Measurements from ENCODE around the gene DGKQ.

DNA sequence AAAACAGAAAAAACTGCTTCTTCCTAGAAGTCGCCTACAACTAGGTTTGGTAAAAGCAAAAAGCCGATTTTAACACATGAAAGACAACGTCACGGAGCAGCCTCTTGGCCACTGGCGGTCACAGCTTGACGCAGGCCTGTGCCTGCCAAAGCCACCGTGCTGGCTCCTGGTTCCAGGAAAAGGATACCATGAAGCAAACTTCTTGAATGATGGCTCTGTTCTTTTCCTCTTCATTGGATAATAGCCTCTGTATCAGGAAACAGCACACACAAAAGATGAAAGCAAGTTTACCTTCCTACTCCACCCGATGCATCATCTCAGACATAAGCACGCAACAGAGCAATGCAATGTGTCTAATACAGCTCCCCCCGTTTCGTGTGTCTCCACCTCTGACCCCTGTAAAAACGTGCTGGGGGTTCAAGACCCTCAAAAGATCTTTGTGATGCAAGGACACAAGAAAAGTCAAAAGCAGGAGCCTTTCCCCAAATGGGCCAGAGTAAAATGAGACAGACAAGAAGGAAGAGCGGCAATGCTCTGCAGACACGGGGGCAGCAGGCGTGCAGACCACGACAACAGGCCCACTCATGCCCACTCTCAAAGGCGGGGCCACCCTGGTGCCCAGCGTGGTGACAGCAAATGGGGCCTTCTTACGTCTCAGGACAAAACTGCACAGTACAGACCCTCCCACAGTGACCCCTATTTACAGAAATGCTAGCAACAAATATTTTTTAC is 60.7 kb downstream of the DGKQ start:
- no peak for TF ChIP-seq TAF1 (IDR thresholded peaks at IDR 0.05; ENCODE audit: borderline replicate concordance, insufficient read depth, low read length)
- TF ChIP-seq, protein P1, sequence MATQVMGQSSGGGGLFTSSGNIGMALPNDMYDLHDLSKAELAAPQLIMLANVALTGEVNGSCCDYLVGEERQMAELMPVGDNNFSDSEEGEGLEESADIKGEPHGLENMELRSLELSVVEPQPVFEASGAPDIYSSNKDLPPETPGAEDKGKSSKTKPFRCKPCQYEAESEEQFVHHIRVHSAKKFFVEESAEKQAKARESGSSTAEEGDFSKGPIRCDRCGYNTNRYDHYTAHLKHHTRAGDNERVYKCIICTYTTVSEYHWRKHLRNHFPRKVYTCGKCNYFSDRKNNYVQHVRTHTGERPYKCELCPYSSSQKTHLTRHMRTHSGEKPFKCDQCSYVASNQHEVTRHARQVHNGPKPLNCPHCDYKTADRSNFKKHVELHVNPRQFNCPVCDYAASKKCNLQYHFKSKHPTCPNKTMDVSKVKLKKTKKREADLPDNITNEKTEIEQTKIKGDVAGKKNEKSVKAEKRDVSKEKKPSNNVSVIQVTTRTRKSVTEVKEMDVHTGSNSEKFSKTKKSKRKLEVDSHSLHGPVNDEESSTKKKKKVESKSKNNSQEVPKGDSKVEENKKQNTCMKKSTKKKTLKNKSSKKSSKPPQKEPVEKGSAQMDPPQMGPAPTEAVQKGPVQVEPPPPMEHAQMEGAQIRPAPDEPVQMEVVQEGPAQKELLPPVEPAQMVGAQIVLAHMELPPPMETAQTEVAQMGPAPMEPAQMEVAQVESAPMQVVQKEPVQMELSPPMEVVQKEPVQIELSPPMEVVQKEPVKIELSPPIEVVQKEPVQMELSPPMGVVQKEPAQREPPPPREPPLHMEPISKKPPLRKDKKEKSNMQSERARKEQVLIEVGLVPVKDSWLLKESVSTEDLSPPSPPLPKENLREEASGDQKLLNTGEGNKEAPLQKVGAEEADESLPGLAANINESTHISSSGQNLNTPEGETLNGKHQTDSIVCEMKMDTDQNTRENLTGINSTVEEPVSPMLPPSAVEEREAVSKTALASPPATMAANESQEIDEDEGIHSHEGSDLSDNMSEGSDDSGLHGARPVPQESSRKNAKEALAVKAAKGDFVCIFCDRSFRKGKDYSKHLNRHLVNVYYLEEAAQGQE (IDR thresholded peaks at IDR 0.05; ENCODE audit: insufficient read depth in 1 of 2, low read depth in 2 of 2, low read length in 2 of 2) = no peak
- no peak for TF ChIP-seq POLR2AphosphoS5 (IDR thresholded peaks at IDR 0.05; ENCODE audit: low read depth, low read length)
- TF ChIP-seq SIN3A (IDR thresholded peaks at IDR 0.05; ENCODE audit: borderline replicate concordance, insufficient read depth, low read length) = no peak
- no peak for TF ChIP-seq FOXP2 (optimal IDR thresholded peaks at IDR 0.05; ENCODE audit: borderline replicate concordance, extremely low read depth, extremely low read length, insufficient read depth)
